Mesothelial cell of epicardium (in vitro differentiated cells): ENCODE results near the gene LCN12. TPM values are rescaled to one million over a fixed set of nuclear protein-coding genes. Genes with fewer than 3 reads are reported as not detected.
A peak's percentile ranks its signal among the peaks of the same experiment; 100 is the strongest.

ENCODE experiments used
- DNase-seq, 2 experiments: peaks; one replicate each; pipeline ENCODE4 v3.0.0; 2021; ENCODE audit warnings: low spot score in 2 of 2; ENCODE audit not compliant: unreplicated experiment in 2 of 2
- H3K27ac Mint-ChIP-seq: 2 replicates; pipeline ENCODE4 v1.8.0; 2021; ENCODE audit warnings: mixed read lengths
- H3K27me3 Mint-ChIP-seq: 2 replicates; pipeline ENCODE4 v1.8.0; 2021; ENCODE audit warnings: low read depth, mixed read lengths
- H3K36me3 Mint-ChIP-seq: 2 replicates; pipeline ENCODE4 v1.8.0; 2021; ENCODE audit warnings: mixed read lengths
- H3K4me1 Mint-ChIP-seq: 2 replicates; pipeline ENCODE4 v1.8.0; 2021; ENCODE audit warnings: mixed read lengths
- H3K4me3 Mint-ChIP-seq: 2 replicates; pipeline ENCODE4 v1.8.0; 2021; ENCODE audit warnings: mild to moderate bottlenecking, moderate library complexity, mixed read lengths
- H3K9me3 Mint-ChIP-seq: 2 replicates; pipeline ENCODE4 v1.8.0; 2021; ENCODE audit warnings: mixed read lengths
- total RNA-seq: library from RNA; stranded (reverse); gene quantifications from 3 replicates; pipeline ENCODE4 v1.2.1, GENCODE V29; 2021
- TF ChIP-seq, protein P1 (sequence below): fragments of 200-600 bp; sonication (generic); IDR thresholded peaks from one replicate; pipeline ENCODE4 v1.5.0; 2021; ENCODE audit warnings: antibody characterized with exemption; ENCODE audit not compliant: unreplicated experiment

LCN12 gene
- total RNA-seq, 1 donor from 2014 or later: 13.3 TPM

DNA sequence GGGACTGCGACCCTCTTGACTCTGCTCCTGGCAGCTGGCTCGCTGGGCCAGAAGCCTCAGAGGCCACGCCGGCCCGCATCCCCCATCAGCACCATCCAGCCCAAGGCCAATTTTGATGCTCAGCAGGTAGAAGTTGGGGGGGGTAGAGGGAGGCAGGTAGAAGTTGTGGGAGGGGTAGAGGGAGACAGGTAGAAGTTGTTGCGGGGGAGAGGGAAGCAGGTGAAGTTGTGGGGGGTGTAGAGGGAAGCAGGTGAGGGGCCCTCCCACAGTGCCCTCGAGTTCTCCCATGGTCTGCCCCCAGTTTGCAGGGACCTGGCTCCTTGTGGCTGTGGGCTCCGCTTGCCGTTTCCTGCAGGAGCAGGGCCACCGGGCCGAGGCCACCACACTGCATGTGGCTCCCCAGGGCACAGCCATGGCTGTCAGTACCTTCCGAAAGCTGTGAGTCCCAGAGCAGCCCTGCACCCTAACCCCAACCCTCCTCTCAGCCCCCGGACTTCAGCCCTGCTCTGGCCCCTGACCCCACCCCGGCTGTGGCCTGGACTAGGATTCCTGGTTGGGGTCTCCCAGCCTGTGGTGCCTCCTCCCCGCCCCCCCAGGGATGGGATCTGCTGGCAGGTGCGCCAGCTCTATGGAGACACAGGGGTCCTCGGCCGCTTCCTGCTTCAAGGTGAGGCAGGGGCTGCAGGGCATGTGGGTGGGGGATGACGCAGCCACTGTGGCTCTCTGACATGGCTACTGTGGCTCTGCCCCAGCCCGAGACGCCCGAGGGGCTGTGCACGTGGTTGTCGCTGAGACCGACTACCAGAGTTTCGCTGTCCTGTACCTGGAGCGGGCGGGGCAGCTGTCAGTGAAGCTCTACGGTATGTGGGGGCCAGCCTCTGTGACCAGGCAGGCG lies 6.5 kb upstream of the LCN12 start:
- Mint-ChIP-seq H3K27ac (no peak overlapping the region), H3K4me3 (peak overlapping the region; percentile 46), H3K36me3 (peaks cover 6% of the 10 kb centered on the region)

GRCh38 chr9:136946228-136947027 lies 5.6 kb upstream of the LCN12 start:
- no peaks in the 10 kb centered on the region for H3K9me3 Mint-ChIP-seq
- no peaks in the 10 kb centered on the region for H3K27me3 Mint-ChIP-seq
- DNase-seq: no peak
- H3K4me3 Mint-ChIP-seq: no peak overlapping the region
- TF ChIP-seq, protein P1, sequence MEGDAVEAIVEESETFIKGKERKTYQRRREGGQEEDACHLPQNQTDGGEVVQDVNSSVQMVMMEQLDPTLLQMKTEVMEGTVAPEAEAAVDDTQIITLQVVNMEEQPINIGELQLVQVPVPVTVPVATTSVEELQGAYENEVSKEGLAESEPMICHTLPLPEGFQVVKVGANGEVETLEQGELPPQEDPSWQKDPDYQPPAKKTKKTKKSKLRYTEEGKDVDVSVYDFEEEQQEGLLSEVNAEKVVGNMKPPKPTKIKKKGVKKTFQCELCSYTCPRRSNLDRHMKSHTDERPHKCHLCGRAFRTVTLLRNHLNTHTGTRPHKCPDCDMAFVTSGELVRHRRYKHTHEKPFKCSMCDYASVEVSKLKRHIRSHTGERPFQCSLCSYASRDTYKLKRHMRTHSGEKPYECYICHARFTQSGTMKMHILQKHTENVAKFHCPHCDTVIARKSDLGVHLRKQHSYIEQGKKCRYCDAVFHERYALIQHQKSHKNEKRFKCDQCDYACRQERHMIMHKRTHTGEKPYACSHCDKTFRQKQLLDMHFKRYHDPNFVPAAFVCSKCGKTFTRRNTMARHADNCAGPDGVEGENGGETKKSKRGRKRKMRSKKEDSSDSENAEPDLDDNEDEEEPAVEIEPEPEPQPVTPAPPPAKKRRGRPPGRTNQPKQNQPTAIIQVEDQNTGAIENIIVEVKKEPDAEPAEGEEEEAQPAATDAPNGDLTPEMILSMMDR: no peak
- peaks cover 3% of the 10 kb centered on the region for H3K36me3 Mint-ChIP-seq
- H3K4me1 Mint-ChIP-seq: peaks cover 8% of the 10 kb centered on the region
- no peak overlapping the region for H3K27ac Mint-ChIP-seq

More for the DNA sequence above, 6.5 kb upstream of the LCN12 start:
- no peaks in the 10 kb centered on the region for H3K9me3 Mint-ChIP-seq
- H3K27me3 Mint-ChIP-seq: no peaks in the 10 kb centered on the region
- TF ChIP-seq, protein P1: no peak
- DNase-seq: no peak
- H3K4me1 Mint-ChIP-seq: peaks cover 8% of the 10 kb centered on the region

DNA sequence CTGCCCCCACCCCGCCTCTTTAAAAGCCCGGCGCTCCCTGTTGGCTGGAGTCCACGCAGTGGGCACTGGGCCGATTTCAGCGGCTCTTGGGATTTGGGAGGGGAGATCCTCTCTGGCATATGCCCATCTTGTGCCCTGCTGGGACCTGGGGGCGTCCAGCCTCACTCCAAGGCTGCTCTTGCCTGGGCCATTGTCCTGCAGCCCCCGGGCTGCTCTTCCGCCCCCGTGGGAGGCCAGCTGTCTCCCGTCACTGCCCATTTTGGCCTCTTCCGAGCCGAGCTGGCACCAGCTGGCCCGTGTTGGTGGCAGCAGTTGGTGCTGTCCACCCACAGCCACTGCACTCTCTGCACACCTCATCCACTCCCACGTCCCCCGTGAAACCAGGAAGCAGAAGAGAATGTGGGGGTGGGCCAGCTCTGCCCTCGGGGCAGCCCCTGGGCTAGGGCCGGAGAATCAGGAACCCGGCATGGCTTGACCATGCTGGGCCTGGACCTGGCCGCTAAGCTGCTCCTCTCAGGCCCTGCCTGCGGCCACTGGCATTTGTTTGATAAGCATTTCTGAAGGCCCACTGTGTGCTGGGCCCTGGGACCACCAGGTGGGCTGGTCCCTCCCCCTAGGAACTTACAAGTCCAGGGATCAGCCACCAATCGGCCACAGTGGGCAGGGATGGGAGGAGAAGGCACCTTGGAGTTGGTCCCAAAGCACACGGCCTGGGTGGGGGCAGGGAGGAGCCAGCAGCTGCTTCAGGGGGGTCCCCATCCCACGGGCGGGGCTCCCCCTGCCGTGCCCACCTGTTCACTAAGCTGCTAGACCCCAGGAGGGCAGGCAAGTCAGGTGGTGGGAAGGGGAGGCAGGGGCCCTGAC lies 4.8 kb upstream of the LCN12 start:
- no peaks in the 10 kb centered on the region for H3K36me3 Mint-ChIP-seq
- no peak overlapping the region for H3K27ac Mint-ChIP-seq
- H3K27me3 Mint-ChIP-seq: no peaks in the 10 kb centered on the region
- H3K9me3 Mint-ChIP-seq: no peaks in the 10 kb centered on the region
- TF ChIP-seq, protein P1: no peak
- H3K4me1 Mint-ChIP-seq: peaks cover 10% of the 10 kb centered on the region
- H3K4me3 Mint-ChIP-seq: no peak overlapping the region
- DNase-seq: no peak

- peaks cover 10% of the 10 kb centered on the region for H3K4me1 Mint-ChIP-seq
- DNase-seq: no peak
- peak overlapping the region; percentile 38 for H3K4me3 Mint-ChIP-seq
- no peaks in the 10 kb centered on the region for H3K36me3 Mint-ChIP-seq
- TF ChIP-seq, protein P1: no peak
- H3K27me3 Mint-ChIP-seq: no peaks in the 10 kb centered on the region
- H3K27ac Mint-ChIP-seq: peak overlapping the region; percentile 76
- no peaks in the 10 kb centered on the region for H3K9me3 Mint-ChIP-seq
Observed at GRCh38 chr9:136947955-136948510, 4.0 kb upstream of the LCN12 start.
